NCI-H187 (cell line): ENCODE data around the gene ZEB2.

Experiments
- DNase-seq, 2 experiments: peaks; one replicate each; lab custom pipeline; 2025; lab: John Stamatoyannopoulos, UW

The ZEB2 gene

DNA sequence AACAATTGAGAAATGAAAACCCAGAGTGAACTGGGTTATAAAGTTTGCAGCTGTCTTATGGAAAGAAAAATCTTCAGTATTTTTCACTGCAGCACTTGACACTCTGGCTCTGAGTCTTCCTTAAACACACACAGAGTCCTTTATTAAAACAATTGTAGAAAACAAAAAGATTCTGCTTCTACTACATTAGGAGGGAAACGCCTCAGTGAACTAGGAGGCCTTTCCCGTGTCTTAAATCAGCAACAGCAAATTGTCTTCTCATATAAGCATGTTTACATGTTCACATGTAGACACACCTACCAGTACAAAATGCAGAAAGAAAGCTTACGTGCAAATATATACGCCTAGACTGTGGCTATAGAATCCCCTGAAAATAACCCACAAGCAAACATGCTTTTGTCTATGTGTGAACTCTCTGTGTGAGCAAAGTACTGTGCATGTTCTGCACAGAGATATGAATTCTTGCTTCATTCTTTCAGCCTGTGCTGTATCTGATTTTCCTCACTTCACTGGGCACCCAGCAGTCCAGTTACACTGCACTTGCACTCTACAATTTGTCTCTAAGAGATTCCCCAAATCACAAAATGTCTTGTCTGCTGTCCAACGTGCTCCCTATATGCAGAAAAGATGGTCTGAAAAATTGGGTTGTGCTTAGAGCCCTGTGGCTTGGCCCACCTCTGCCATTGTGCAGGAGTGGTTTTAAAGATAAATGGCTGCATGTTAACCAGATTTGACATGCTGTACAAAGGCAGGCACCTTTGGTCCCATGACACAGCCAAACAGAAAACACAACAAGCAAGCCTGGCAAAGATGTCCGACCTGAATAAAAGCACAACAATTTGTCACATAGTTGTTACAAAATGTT, 24.5 kb downstream of the ZEB2 start:
- no peak for DNase-seq

GRCh38 chr2:144493027-144493809, 26.7 kb downstream of the ZEB2 start:
- DNase-seq: no peak

DNA sequence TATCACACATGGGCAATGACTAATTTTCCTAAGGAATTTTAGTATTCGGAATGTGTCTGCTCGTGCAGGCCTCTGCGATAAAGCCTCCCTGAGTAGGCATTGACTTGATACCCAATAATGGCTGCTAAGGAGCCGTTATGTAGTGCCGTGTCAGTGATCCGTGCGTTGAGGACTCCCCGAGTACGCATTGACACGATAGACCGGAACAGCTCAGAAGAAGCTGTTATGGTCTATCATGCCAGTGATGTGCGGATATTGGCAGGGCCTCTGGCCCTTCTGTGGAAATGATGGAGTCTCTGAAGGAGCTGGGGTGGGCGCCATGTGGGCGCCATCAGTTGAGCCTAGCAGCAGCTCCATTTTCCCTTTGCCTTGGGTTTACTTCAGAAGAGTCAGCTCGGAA, 29.1 kb downstream of the ZEB2 start:
- DNase-seq: no peak

DNA sequence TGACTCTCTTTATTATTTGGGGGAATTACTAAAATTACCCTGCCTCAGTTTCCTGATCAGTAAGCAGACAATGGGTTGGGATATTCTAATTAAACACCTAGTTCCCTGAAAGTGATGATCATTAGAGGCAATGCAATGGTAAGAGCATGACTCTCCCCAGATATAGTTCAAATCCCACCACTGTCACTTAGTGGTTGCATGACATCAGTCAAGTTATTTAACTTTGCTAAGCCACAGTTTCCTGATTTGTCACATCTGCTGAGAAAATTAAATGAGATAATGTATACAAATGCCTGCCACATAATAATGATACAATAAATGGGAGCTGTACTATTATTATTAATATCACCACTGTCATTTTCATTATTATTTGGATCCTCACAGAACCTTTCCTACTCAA, 29.9 kb downstream of the ZEB2 start:
- DNase-seq: no peak

GRCh38 chr2:144489315-144489916, 30.5 kb downstream of the ZEB2 start:
- no peak for DNase-seq

DNA sequence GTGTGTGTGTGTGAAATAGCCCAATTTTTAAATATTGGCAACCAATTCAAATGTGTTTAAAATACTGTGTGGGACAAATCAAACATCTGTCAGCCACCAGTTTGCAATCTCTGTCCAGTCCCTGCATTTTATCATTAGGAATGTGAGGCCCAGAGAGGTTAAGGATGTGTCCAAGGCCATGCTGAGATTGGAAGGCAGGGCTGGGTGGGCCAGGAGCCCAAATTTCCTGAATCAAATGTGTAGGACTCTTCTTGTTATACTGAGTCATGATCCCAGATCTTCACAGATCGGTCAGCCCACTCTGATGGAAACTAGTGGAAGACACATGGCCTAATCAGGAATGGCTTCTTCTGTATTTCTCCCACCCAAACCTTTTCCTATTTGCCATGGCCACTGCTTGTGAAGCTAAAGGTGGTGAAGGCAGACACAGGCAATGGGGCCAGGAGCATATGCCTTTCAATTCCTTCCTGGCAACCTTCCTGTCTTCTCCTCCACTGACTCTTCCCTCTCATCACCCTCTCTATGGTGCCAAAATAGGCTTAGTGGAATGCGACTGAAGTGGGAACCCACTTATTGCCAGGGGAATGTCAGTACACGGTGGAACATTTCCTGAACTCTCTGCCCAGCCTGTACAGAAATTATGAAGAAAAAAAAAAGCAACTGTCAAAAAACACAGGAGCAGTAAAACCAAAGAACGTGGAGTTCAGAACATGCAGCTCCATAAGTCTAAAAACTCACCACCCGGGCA, 35.5 kb downstream of the ZEB2 start:
- no peak for DNase-seq

GRCh38 chr2:144481666-144482065, 38.3 kb downstream of the ZEB2 start:
- no peak for DNase-seq

DNA sequence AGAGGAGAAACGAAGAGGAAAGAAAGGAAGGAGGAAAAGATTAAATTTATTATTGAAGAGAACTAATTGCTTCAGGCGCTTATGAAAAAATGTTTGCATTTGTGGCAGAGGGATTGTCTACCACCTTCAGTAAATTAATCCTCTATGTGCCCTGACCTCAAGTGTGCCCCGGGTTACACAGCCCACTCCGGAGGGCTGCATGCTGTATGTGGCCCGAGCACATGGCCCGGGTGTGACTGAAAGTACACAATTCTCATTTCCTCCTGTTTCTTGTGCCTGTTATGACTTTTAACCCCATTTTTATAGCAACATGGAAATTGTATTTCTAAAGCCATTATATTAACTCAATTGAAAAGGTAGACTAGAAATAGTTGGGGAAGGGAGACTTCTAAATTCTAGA, 38.8 kb downstream of the ZEB2 start:
- DNase-seq: no peak

GRCh38 chr2:144480285-144480684, 39.6 kb downstream of the ZEB2 start:
- DNase-seq: no peak

DNA sequence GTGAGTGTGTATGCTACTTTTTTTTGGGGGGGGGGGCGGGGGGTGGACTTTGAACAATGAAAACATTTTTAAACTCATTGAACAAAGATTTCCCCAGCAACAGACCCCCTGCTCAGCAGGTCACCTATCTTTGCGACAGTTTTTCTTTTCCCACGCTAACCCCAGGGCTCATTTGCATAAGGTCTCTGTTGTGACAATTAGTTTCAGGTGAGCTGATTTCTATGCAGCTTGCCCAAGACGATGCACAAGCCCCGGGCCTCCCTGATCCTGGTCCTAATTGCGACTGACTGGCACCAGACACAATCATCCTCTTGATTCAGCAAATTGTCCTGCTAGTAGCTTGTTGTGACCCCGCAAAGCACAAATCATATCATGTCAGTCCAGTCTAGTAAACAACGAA, 40.3 kb downstream of the ZEB2 start:
- no peak for DNase-seq

DNA sequence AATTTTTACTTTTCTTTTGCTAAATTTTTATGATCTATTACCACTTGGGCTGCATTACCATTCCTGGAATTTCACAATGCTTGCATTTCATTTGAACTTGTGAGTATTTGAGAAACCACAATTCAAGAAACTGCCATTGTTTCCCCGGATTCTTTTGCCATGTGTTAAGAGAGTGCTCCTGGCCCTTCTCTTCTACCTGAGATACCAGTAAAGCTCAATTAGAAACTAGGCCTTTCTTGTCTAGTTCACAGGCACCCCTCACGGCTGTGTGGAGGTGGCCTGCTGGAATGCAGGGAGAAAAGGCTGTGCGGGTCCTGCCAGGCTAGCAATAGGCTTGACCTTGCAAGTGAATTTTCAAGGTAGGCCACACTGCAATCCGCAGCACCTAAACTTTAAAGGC, 40.8 kb downstream of the ZEB2 start:
- DNase-seq: no peak

DNA sequence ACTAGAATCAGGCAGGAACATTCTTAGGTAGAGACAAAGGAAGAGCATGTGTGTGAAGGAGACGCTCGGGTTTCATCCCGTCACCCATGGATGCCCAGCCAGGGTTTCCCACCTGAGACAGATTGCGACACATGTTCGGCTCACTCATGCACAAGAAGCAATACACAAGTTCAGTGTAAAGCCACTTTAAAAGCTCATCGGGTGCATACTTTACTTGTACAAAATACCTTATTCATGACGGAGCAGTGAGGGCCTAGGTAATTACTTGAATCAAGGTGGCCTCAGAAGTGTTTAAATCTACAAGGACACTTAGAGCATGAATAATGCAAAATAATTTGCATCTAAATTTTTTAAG, 42.0 kb downstream of the ZEB2 start:
- no peak for DNase-seq

- DNase-seq: no peak
These were observed 42.5 kb downstream of the ZEB2 start for GRCh38 chr2:144477281-144477956.

DNA sequence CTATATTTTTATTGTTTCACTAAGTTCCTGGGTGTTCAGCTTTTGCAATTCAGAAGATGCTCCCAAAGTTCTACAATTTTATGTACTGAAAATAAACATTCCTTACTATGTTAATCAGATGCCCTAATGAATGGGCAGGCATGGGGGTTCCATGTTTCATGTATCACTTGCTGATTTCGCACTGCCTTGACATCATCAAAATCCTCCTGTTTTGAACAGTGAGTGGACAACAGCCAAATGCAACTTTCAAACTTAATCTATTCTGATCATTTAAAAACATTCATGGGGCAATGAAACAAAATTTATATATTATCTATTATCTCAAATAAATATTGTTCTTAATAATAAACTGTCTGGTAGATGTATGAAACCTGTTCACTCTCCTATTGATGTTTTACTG, 43.2 kb downstream of the ZEB2 start:
- no peak for DNase-seq

DNA sequence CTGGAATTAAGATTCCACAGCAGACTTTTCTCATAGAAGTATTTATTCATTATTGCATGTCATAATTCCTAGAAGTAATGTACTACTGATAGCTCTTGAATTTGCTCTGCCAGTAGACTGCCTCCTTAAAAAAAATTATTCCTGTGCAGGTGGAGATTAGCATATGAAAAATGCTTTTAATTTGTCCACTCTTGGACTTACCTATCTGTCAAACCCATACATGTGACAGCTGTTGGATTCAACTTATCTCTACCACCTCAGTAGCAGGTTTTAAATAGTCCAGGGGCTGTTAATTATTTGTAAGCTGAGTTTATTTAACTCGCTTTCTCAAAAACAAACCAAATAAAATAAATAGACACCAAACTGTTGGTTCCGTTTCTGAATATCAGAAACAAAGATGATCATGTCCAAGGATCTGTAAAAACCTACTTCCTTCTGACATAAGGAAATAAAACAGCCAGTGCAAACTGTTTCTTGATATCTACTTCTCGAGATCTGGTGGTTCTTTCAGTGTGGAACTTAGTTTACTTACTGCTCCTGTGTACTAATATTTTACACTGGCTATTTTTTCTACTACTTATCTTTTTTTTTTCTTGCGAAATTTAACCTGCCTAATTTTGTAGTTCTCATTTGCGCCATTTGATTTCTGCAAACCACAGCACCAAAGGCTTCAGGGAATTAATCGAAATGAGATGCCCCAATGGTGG, 44.2 kb downstream of the ZEB2 start:
- DNase-seq: no peak

GRCh38 chr2:144475044-144475443, 44.9 kb downstream of the ZEB2 start:
- no peak for DNase-seq

GRCh38 chr2:144474017-144474416, 45.9 kb downstream of the ZEB2 start:
- DNase-seq: no peak

DNA sequence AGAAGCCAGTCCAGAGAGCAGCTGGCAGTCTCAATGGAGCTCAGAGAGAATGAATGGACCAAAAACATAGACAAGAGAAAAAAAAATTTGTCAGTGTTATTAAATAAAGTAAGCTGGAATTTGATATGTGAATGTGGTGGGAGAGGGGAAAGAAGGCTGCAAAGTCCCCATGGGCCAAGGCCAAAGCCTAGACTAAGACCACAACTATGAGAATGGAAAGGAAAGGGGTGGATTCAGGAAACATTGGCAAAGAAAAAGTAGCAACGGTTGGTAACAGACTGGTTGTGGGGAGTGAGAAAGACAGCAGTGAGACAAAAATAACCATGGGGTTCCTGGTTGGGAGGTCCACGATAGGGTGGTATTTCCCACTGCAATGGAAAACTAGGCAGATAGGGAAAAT, 47.0 kb downstream of the ZEB2 start:
- DNase-seq: no peak

- DNase-seq: no peak
These were observed 47.9 kb downstream of the ZEB2 start for GRCh38 chr2:144472046-144472412.

- no peak for DNase-seq
These were observed 48.4 kb downstream of the ZEB2 start for GRCh38 chr2:144471305-144472045.
